ENCODE measurements around the gene RPS15. TPM values are rescaled to one million over a fixed set of nuclear protein-coding genes. Genes with fewer than 3 reads are reported as not detected.
A peak's percentile ranks its signal among the peaks of the same experiment; 100 is the strongest.
"Not testable (repeated sequence)": the region's sequence is repeated elsewhere in the genome, so short reads cannot be mapped to it uniquely, and the experiment has no call there.

The RPS15 gene
- total RNA-seq, 1 donor from 2014 or later = 1,175 TPM

DNA sequence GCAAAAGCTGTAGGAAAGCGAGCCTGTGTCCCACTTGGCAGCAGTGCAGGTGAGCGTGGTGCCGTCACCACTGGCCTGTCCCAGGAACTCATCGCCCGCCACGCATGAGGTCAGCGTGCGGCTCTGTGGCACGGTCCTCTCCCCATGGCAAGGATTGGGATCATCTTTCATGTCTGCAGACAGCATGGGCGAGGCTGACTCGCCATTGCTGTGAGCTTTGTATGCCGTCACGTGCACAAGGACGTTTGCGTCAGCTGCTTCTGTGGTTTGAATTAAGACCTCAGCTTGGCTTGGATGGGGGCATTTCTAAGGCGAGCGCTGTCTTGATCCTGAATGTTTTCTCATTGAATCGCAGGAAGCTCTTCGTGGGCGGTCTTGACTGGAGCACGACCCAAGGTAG, 21.1 kb upstream of the RPS15 start:
- Mint-ChIP-seq H3K4me3 (ENCODE audit: unreplicated experiment) (peak overlapping the region; percentile 82), H3K27me3 (ENCODE audit: unreplicated experiment) (peaks cover 10% of the 10 kb centered on the region), H3K9me3 (ENCODE audit: unreplicated experiment) (no peaks in the 10 kb centered on the region), H3K4me1 (ENCODE audit: unreplicated experiment) (peaks cover 15% of the 10 kb centered on the region), H3K27ac (ENCODE audit: unreplicated experiment) (peak overlapping the region; percentile 42), H3K36me3 (ENCODE audit: low read depth, unreplicated experiment) (peaks cover 20% of the 10 kb centered on the region)
- DNase-seq (ENCODE audit: low spot score) = no peak
- no peak for TF ChIP-seq CTCF (IDR thresholded peaks at IDR 0.05; ENCODE audit: unreplicated experiment)

- no peak for DNase-seq (ENCODE audit: low spot score)
- H3K4me1 Mint-ChIP-seq (ENCODE audit: unreplicated experiment) = peaks cover 15% of the 10 kb centered on the region
- H3K27ac Mint-ChIP-seq (ENCODE audit: unreplicated experiment) = peak overlapping the region; percentile 42
- peaks cover 13% of the 10 kb centered on the region for H3K27me3 Mint-ChIP-seq (ENCODE audit: unreplicated experiment)
- TF ChIP-seq CTCF (IDR thresholded peaks at IDR 0.05; ENCODE audit: unreplicated experiment) = no peak
- no peaks in the 10 kb centered on the region for H3K9me3 Mint-ChIP-seq (ENCODE audit: unreplicated experiment)
- H3K4me3 Mint-ChIP-seq (ENCODE audit: unreplicated experiment) = peak overlapping the region; percentile 82
- peaks cover 26% of the 10 kb centered on the region for H3K36me3 Mint-ChIP-seq (ENCODE audit: low read depth, unreplicated experiment)
Measured at GRCh38 chr19:1417681-1418495, 20.3 kb upstream of the RPS15 start.

DNA sequence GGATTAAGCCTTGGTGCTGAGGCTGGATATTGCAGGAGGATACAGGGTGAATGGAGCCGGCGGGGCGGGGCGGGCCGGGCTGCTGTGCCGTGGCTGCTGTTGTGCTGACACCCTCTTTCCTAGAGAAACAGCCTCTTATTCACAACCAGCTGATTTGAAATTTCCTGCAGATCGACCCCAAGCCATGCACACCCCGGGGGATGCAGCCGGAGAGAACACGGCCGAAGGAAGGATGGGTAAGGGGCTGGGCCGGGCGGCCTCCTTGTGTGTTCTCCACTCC, 19.8 kb upstream of the RPS15 start:
- DNase-seq (ENCODE audit: low spot score) = no peak
- Mint-ChIP-seq H3K27ac (ENCODE audit: unreplicated experiment) (no peak overlapping the region), H3K4me3 (ENCODE audit: unreplicated experiment) (no peak overlapping the region), H3K9me3 (ENCODE audit: unreplicated experiment) (no peaks in the 10 kb centered on the region), H3K36me3 (ENCODE audit: low read depth, unreplicated experiment) (peaks cover 31% of the 10 kb centered on the region), H3K4me1 (ENCODE audit: unreplicated experiment) (peaks cover 15% of the 10 kb centered on the region), H3K27me3 (ENCODE audit: unreplicated experiment) (peaks cover 13% of the 10 kb centered on the region)
- TF ChIP-seq CTCF (IDR thresholded peaks at IDR 0.05; ENCODE audit: unreplicated experiment) = no peak

- TF ChIP-seq CTCF (IDR thresholded peaks at IDR 0.05; ENCODE audit: unreplicated experiment) = no peak
- Mint-ChIP-seq H3K27ac (ENCODE audit: unreplicated experiment) (peak overlapping the region; percentile 82), H3K4me1 (ENCODE audit: unreplicated experiment) (peaks cover 15% of the 10 kb centered on the region), H3K36me3 (ENCODE audit: low read depth, unreplicated experiment) (peaks cover 33% of the 10 kb centered on the region), H3K9me3 (ENCODE audit: unreplicated experiment) (no peaks in the 10 kb centered on the region), H3K4me3 (ENCODE audit: unreplicated experiment) (peak overlapping the region; percentile 79), H3K27me3 (ENCODE audit: unreplicated experiment) (peaks cover 13% of the 10 kb centered on the region)
- DNase-seq (ENCODE audit: low spot score) = no peak
Measured at GRCh38 chr19:1418951-1419738, 19.1 kb upstream of the RPS15 start.

DNA sequence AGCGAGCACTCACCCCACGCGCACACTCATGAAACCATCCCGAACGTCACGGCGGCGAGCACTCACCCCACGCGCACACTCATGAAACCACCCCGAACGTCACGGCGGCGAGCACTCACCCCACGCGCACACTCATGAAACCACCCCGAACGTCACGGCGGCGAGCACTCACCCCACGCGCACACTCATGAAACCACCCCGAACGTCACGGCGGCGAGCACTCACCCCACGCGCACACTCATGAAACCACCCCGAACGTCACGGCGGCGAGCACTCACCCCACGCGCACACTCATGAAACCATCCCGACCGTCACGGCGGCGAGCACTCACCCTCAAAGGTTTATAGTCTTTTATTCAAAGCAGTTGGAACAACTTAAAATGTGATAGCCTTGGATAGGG, 18.1 kb upstream of the RPS15 start:
- H3K36me3 Mint-ChIP-seq (ENCODE audit: low read depth, unreplicated experiment) = peaks cover 36% of the 10 kb centered on the region
- H3K27ac Mint-ChIP-seq (ENCODE audit: unreplicated experiment) = not testable (repeated sequence)

More for the DNA sequence above, 18.1 kb upstream of the RPS15 start:
- not testable (repeated sequence) for H3K9me3 Mint-ChIP-seq (ENCODE audit: unreplicated experiment); H3K4me3 Mint-ChIP-seq (ENCODE audit: unreplicated experiment); DNase-seq (ENCODE audit: low spot score)
- H3K27me3 Mint-ChIP-seq (ENCODE audit: unreplicated experiment) = peaks cover 13% of the 10 kb centered on the region
- H3K4me1 Mint-ChIP-seq (ENCODE audit: unreplicated experiment) = peaks cover 11% of the 10 kb centered on the region
